ENCODE data around the gene NDUFA7.
"Not testable (repeated sequence)": the region's sequence is repeated elsewhere in the genome, so short reads cannot be mapped to it uniquely, and the experiment has no call there.

The NDUFA7 gene

GRCh38 chr19:8341504-8341903, 20.3 kb upstream of the NDUFA7 start:
- DNase-seq: not testable (repeated sequence)

GRCh38 chr19:8340341-8341096, 19.3 kb upstream of the NDUFA7 start:
- no peak for DNase-seq

- DNase-seq: no peak
Measured at GRCh38 chr19:8338835-8339234, 17.7 kb upstream of the NDUFA7 start.

DNA sequence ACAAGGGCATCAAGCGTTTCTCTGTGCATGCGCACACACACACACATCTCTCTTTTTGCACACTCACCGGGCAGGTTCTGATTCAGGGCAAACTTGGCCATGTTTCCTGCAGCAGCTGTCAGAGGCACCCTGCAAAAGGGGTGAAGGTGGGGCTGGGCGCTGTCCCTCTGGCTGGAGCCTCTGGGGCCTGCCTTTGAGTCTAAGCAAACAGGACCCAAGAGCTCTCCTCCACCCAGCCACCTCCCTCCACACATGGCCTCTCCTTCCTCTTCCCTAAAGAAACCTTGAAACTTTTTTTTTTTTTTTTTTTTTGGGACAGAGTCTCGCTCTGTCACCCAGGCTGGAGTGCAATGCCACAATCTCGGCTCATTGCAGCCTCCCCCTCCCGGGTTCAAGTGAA, 16.6 kb upstream of the NDUFA7 start:
- no peak for DNase-seq

DNA sequence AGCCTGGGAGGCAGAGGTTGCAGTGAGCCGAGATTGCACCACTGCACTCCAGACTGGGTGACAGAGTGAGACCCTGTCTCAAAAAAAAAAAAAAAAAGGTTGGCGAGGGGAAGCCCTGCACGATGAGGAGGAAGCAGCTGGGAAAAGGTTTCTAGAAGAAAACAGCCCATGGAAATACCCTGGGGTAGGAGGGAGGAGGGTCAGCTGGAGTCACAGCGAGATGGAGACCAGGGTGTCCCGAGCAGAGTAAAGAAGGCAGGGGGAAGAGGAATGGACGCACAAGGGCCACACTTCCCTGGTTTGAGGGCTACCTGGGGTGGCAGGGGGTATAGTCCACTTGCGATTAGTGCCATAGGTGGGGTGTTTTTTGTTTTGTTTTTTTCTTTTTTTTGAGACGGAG, 15.5 kb upstream of the NDUFA7 start:
- no peak for DNase-seq

GRCh38 chr19:8336072-8336569, 14.9 kb upstream of the NDUFA7 start:
- no peak for DNase-seq

DNA sequence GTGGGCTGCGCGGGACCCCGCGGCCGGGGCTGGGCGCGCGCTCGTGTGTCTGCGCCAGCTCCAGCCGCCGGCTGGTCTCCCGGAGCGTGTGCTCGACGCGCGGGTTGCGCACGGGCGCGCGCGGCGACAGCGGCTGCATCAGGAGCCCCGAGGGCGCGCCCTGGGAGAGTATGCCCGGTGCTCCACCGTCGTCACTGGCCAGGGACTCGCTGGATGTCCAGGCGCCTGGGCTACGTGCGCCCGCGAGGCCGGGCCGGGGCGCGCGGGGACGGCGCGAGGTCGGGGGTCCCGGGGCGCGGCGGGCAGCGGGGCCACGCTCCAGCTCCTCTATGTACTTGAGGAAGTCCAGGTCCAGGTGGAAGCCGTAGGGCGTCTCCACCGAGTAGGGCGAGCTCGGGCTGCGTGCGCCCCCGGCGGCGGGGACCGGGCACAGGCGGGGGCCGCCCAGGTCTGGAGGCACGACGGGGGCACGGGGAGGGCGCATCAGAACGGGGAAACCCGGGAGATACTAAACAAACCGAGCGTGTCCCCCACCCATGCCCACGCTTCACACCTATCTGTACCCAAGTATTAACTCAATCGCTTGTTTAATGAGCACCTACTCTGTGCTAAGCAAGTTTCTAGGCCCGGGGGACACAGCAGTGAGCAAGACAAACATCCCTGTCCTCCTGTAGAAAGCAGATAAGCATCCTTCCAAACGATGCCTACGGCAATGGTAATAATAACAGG, 14.3 kb upstream of the NDUFA7 start:
- DNase-seq: no peak

DNA sequence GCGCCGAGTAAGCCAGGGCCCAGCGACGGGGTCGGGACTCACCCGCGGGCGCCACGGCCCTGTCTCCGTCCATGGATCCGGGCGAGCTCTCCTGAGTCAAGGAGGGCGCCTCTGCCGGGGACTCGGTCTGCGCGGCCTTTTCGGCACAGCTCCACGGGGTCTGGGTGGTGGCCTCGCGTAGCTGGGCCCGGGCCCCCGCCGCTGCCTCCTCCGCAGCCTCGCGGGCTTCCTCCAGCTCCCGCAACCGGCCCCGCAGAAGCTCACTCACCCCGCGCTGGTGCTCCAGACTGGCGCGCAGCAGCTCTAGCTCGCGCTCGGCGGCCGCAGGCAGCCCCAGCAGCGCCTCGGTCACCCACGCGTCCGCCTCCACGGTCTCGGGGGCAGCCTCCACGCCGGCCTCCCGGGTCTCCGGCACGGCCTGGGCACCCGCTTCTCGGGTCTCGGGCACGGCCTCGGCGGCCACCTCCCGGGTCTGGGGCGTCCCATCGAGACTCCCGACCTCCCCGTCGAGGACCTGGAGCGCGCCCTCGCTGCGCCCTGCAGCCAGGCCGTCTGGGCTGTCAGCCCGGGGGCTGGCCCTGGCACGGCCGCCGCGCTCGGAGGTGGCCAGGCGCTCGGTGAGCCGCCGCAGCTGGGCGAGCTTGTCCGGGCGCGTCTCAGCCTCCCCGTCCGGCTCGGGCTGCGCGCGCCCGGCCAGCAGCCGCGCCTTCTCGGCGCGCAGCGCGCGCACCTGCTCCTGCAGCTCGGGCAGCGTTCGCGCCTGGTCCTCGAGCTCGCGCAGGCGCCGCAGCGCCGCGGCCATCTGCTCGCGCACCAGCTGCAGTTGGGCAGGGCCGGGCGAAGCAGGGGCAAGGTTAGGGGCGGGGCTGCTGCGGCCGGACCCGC, 13.5 kb upstream of the NDUFA7 start:
- DNase-seq: no peak

DNA sequence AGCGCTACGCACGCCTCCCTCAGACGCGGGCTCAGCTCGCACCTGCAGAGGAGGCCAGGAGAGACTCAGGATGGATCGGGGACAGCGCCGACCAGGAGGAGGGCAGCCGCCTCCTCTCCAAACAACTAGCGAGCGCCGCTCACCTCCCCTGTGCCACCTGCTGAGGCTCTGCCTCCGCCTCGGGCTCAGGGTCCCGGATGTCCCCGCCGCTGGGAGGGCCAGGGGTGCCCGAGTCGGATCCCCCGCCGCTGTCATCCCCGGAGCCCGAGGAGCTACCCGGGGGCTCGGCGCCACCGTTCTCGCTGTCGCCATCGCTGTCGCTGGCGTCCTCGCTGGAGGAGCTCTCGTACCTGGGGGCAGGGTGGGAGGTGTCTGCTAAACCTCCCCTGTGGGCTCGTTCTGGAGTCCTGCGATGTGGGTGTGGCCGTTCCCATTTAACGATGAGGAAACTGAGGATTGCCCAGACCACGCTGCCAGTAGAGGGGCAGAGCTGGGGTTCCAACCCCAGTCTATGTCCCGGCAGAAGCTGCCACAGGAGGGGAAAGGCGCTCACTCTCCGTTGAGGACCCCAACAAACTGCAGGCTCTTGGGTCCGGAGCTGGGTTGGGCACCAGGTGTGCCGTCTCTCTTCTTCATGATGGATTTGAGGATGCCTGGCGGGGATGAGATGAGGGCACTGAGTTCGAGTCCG, 12.7 kb upstream of the NDUFA7 start:
- no peak for DNase-seq

- DNase-seq: no peak
Measured at GRCh38 chr19:8332976-8333766, 12.0 kb upstream of the NDUFA7 start.

GRCh38 chr19:8331263-8331845, 10.2 kb upstream of the NDUFA7 start:
- DNase-seq: no peak

DNA sequence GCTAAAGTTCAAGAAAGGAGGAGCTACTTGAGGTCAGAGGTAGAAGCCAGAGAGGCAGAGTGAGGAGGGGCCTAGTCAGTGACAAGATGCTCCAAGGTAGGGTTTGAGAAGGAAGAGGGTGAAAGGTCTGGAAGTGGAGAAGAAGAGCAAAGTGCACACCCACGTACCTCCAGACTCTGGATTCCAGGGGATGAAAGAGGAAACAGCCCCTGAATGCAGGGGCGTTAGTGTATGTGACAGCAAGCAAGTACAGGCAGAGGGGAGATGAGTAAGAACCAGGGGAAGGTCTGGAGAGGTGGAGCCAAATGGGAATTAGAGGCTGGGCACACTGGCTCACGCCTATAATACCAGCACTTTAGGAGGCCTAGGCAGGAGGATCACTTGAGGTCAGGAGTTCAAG, 8.8 kb upstream of the NDUFA7 start:
- no peak for DNase-seq

GRCh38 chr19:8325454-8325853, 4.3 kb upstream of the NDUFA7 start:
- DNase-seq: no peak

- DNase-seq: no peak
Measured at GRCh38 chr19:8324186-8325050, 3.2 kb upstream of the NDUFA7 start.

DNA sequence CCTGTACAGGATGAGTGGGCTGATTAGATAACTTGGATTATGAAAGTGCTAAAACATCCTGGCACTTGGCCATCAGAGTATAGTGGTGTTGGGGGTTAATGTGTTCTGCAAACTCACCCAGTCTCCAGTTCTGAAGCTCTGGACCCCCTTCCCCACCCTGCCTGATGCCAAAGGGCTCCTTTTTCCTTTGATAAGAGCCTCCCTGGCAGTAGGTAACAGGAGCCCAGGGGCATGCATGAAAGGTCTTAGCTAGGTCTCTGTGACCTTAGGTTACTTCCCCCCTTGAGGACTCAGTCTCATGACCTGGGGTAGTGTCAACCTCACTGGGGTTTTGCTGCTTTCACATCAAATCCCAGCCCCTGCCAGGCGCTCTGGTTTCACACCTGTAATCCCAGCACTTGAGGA, 2.6 kb upstream of the NDUFA7 start:
- DNase-seq: no peak

GRCh38 chr19:8322638-8322997, 1.4 kb upstream of the NDUFA7 start:
- no peak for DNase-seq

- no peak for DNase-seq
Measured at GRCh38 chr19:8321986-8322637, 937 bp upstream of the NDUFA7 start.

GRCh38 chr19:8320564-8321066, 560 bp downstream of the NDUFA7 start:
- DNase-seq: no peak

DNA sequence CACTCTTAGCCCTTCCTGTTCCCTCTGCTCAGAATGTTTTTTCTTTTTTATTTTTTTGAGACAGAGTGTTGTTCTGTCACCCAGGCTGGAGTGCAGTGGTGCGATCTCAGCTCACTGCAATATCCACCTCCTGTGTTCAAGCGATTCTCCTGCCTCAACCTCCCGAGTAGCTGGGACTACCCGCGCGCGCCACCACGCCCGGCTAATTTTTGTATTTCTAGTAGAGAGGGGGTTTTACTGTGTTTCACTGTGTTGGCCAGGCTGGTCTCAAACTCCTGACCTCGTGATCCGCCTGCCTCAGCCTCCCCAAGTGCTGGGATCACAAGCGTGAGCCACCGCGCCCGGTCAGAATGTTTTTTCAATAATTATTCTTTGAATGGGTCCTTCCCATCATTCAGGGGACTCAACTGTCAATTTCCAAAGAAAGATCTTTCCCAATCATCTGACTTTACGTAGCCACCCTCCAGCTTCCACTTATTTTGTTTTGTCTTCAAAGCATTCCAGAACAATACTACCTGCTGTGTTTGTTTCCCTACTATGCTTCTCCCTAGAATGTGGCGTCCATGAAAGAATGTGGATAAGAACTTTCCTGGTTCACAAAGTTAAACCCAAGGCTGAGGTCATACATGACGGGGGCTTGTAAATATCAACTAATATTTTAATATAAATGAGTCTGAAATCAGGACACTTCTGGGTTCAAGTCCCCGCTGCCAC, 1.2 kb downstream of the NDUFA7 start:
- DNase-seq: no peak

All from effector CD8-positive, alpha-beta T cell (primary cell).